ENCODE results near the gene LRP1. TPM values are rescaled to one million over a fixed set of nuclear protein-coding genes. Genes with fewer than 3 reads are reported as not detected.

LRP1 gene
- total and polyA plus RNA-seq, 2 experiments from 2014 or later, result 26.6 to 145 TPM

DNA sequence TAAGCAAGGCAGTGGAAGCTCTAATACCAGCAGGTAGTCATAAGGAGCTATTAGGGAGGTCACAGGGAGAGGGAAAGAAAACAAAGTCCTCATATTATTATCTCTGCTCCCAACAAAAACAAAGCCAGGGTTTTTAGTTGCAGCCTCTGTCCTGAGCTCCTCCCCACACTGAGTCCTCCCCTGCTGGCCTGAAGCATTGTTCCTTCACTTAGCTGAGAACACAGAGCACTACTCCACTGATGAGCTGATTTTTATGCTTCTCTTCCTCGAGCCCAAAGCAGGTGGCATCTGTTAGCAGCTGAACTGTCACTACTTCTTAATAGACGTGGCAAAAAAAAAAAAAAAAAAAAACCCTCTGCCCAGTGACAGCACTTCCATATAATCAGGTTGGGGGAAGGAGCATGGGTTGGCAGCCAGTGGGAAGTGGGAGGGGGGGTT, 133.2 kb downstream of the LRP1 start:
- peaks cover 18% of the 10 kb centered on the region for H3K4me1 Mint-ChIP-seq
- H3K4me3 Mint-ChIP-seq, result no peak overlapping the region; the same call in 2 of the 3 replicates
- DNase-seq (ENCODE audit: low spot score) (peak; percentile 35), ATAC-seq (peak; percentile 88)
- peaks cover 9% of the 10 kb centered on the region for H3K27me3 Mint-ChIP-seq (ENCODE audit: insufficient read depth, low read depth, poor library complexity)
- no peaks in the 10 kb centered on the region for H3K27me3 ChIP-seq (ENCODE audit: insufficient read depth)
- no peaks in the 10 kb centered on the region for H3K79me2 ChIP-seq (replicated peaks; ENCODE audit: insufficient read depth)
- no peak overlapping the region for H2AFZ ChIP-seq
- H3K4me1 ChIP-seq (ENCODE audit: insufficient read depth), result peaks cover 16% of the 10 kb centered on the region
- H4K20me1 ChIP-seq (replicated peaks; ENCODE audit: insufficient read depth), result no peaks in the 10 kb centered on the region
- no peak for TF ChIP-seq JUNB (IDR thresholded peaks at IDR 0.05; ENCODE audit: unreplicated experiment)
- no peak for TF ChIP-seq NANOG (IDR thresholded peaks at IDR 0.05; ENCODE audit: borderline replicate concordance)
- TF ChIP-seq, protein P1, sequence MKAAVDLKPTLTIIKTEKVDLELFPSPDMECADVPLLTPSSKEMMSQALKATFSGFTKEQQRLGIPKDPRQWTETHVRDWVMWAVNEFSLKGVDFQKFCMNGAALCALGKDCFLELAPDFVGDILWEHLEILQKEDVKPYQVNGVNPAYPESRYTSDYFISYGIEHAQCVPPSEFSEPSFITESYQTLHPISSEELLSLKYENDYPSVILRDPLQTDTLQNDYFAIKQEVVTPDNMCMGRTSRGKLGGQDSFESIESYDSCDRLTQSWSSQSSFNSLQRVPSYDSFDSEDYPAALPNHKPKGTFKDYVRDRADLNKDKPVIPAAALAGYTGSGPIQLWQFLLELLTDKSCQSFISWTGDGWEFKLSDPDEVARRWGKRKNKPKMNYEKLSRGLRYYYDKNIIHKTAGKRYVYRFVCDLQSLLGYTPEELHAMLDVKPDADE (IDR thresholded peaks at IDR 0.05), result no peak
- no peak for TF ChIP-seq ZNF114 (CRISPR knock-in tag; IDR thresholded peaks at IDR 0.05)
- no peak for TF ChIP-seq EZH2phosphoT487 (IDR thresholded peaks at IDR 0.05; ENCODE audit: unreplicated experiment)
- TF ChIP-seq POLR2AphosphoS5 (IDR thresholded peaks at IDR 0.05; ENCODE audit: low read depth), result no peak
- TF ChIP-seq EZH2 (IDR thresholded peaks at IDR 0.05; ENCODE audit: low read depth, unreplicated experiment), result no peak
- TF ChIP-seq, protein P2, sequence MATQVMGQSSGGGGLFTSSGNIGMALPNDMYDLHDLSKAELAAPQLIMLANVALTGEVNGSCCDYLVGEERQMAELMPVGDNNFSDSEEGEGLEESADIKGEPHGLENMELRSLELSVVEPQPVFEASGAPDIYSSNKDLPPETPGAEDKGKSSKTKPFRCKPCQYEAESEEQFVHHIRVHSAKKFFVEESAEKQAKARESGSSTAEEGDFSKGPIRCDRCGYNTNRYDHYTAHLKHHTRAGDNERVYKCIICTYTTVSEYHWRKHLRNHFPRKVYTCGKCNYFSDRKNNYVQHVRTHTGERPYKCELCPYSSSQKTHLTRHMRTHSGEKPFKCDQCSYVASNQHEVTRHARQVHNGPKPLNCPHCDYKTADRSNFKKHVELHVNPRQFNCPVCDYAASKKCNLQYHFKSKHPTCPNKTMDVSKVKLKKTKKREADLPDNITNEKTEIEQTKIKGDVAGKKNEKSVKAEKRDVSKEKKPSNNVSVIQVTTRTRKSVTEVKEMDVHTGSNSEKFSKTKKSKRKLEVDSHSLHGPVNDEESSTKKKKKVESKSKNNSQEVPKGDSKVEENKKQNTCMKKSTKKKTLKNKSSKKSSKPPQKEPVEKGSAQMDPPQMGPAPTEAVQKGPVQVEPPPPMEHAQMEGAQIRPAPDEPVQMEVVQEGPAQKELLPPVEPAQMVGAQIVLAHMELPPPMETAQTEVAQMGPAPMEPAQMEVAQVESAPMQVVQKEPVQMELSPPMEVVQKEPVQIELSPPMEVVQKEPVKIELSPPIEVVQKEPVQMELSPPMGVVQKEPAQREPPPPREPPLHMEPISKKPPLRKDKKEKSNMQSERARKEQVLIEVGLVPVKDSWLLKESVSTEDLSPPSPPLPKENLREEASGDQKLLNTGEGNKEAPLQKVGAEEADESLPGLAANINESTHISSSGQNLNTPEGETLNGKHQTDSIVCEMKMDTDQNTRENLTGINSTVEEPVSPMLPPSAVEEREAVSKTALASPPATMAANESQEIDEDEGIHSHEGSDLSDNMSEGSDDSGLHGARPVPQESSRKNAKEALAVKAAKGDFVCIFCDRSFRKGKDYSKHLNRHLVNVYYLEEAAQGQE (IDR thresholded peaks at IDR 0.05; ENCODE audit: unreplicated experiment), result no peak
- TF ChIP-seq ZNF331 (CRISPR knock-in tag; IDR thresholded peaks at IDR 0.05; ENCODE audit: low read depth), result no peak
- no peak for TF ChIP-seq STAT1 (IDR thresholded peaks at IDR 0.05; ENCODE audit: unreplicated experiment)
- TF ChIP-seq, protein P3, sequence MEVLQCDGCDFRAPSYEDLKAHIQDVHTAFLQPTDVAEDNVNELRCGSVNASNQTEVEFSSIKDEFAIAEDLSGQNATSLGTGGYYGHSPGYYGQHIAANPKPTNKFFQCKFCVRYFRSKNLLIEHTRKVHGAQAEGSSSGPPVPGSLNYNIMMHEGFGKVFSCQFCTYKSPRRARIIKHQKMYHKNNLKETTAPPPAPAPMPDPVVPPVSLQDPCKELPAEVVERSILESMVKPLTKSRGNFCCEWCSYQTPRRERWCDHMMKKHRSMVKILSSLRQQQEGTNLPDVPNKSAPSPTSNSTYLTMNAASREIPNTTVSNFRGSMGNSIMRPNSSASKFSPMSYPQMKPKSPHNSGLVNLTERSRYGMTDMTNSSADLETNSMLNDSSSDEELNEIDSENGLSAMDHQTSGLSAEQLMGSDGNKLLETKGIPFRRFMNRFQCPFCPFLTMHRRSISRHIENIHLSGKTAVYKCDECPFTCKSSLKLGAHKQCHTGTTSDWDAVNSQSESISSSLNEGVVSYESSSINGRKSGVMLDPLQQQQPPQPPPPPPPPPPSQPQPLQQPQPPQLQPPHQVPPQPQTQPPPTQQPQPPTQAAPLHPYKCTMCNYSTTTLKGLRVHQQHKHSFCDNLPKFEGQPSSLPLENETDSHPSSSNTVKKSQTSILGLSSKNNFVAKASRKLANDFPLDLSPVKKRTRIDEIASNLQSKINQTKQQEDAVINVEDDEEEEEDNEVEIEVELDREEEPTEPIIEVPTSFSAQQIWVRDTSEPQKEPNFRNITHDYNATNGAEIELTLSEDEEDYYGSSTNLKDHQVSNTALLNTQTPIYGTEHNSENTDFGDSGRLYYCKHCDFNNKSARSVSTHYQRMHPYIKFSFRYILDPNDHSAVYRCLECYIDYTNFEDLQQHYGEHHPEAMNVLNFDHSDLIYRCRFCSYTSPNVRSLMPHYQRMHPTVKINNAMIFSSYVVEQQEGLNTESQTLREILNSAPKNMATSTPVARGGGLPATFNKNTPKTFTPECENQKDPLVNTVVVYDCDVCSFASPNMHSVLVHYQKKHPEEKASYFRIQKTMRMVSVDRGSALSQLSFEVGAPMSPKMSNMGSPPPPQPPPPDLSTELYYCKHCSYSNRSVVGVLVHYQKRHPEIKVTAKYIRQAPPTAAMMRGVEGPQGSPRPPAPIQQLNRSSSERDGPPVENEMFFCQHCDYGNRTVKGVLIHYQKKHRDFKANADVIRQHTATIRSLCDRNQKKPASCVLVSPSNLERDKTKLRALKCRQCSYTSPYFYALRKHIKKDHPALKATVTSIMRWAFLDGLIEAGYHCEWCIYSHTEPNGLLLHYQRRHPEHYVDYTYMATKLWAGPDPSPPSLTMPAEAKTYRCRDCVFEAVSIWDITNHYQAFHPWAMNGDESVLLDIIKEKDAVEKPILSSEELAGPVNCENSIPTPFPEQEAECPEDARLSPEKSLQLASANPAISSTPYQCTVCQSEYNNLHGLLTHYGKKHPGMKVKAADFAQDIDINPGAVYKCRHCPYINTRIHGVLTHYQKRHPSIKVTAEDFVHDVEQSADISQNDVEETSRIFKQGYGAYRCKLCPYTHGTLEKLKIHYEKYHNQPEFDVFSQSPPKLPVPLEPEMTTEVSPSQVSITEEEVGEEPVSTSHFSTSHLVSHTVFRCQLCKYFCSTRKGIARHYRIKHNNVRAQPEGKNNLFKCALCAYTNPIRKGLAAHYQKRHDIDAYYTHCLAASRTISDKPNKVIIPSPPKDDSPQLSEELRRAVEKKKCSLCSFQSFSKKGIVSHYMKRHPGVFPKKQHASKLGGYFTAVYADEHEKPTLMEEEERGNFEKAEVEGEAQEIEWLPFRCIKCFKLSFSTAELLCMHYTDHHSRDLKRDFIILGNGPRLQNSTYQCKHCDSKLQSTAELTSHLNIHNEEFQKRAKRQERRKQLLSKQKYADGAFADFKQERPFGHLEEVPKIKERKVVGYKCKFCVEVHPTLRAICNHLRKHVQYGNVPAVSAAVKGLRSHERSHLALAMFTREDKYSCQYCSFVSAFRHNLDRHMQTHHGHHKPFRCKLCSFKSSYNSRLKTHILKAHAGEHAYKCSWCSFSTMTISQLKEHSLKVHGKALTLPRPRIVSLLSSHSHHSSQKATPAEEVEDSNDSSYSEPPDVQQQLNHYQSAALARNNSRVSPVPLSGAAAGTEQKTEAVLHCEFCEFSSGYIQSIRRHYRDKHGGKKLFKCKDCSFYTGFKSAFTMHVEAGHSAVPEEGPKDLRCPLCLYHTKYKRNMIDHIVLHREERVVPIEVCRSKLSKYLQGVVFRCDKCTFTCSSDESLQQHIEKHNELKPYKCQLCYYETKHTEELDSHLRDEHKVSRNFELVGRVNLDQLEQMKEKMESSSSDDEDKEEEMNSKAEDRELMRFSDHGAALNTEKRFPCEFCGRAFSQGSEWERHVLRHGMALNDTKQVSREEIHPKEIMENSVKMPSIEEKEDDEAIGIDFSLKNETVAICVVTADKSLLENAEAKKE (CRISPR knock-in tag; IDR thresholded peaks at IDR 0.05), result no peak
- TF ChIP-seq CREB1 (CRISPR knock-in tag; IDR thresholded peaks at IDR 0.05; ENCODE audit: low read depth), result no peak
- TF ChIP-seq, protein P4, sequence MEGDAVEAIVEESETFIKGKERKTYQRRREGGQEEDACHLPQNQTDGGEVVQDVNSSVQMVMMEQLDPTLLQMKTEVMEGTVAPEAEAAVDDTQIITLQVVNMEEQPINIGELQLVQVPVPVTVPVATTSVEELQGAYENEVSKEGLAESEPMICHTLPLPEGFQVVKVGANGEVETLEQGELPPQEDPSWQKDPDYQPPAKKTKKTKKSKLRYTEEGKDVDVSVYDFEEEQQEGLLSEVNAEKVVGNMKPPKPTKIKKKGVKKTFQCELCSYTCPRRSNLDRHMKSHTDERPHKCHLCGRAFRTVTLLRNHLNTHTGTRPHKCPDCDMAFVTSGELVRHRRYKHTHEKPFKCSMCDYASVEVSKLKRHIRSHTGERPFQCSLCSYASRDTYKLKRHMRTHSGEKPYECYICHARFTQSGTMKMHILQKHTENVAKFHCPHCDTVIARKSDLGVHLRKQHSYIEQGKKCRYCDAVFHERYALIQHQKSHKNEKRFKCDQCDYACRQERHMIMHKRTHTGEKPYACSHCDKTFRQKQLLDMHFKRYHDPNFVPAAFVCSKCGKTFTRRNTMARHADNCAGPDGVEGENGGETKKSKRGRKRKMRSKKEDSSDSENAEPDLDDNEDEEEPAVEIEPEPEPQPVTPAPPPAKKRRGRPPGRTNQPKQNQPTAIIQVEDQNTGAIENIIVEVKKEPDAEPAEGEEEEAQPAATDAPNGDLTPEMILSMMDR (conservative IDR thresholded peaks at IDR 0.05; ENCODE audit: low read depth in 2 of 2), result no peak
- no peak overlapping the region for H3K4me3 ChIP-seq
- H3K27ac Mint-ChIP-seq, result no peak overlapping the region
- no peaks in the 10 kb centered on the region for H3K36me3 ChIP-seq (ENCODE audit: insufficient read depth)
- H3F3A ChIP-seq (replicated peaks; ENCODE audit: low read depth), result peaks cover 5% of the 10 kb centered on the region; the same call in 1 of the 2 replicates
- H3K4me2 ChIP-seq, result no peak overlapping the region
- H3K27ac ChIP-seq (ENCODE audit: low read depth), result peak overlapping the region; percentile 37; the same call in 1 of the 2 replicates
- H3K9me2 ChIP-seq (ENCODE audit: insufficient read depth), result no peaks in the 10 kb centered on the region
- H3K9me3 Mint-ChIP-seq, result no peaks in the 10 kb centered on the region
- peaks cover 5% of the 10 kb centered on the region; the same call in 1 of the 3 replicates for H3K36me3 Mint-ChIP-seq (ENCODE audit: low read depth)
